ENCODE results near the gene SHISA3. TPM values are rescaled to one million over a fixed set of nuclear protein-coding genes. Genes with fewer than 3 reads are reported as not detected.

Gene SHISA3
- total RNA-seq, 1 experiment from 2014 or later: 6.0 TPM

- POLR2A ChIA-PET: no interaction called here
- no peak for ATAC-seq
- CTCF ChIA-PET: interaction anchor here (0.7 to 6.6 kb wide), 6 partner anchors 11 to 117 kb away, joined by 3 to 66 read pairs (median 4); no protein-coding TSS in a partner anchor
Observed at GRCh38 chr4:42401171-42401570, 3.9 kb downstream of the SHISA3 start.

More at GRCh38 chr4:42401171-42401570, 3.9 kb downstream of the SHISA3 start:
- no peak for TF ChIP-seq ESRRA (CRISPR knock-in tag; IDR thresholded peaks at IDR 0.05; ENCODE audit: borderline replicate concordance)
- TF ChIP-seq MXD4 (CRISPR knock-in tag; IDR thresholded peaks at IDR 0.05; ENCODE audit: borderline replicate concordance): no peak
- TF ChIP-seq MAX (CRISPR knock-in tag; IDR thresholded peaks at IDR 0.05): no peak
- TF ChIP-seq ZMAT4 (CRISPR knock-in tag; IDR thresholded peaks at IDR 0.05): no peak
- no peak for TF ChIP-seq ZNF425 (CRISPR knock-in tag; conservative IDR thresholded peaks at IDR 0.05)
- TF ChIP-seq ZNF138 (CRISPR knock-in tag; conservative IDR thresholded peaks at IDR 0.05): no peak
- no peak for TF ChIP-seq ZNF232 (CRISPR knock-in tag; IDR thresholded peaks at IDR 0.05)
- no peak for TF ChIP-seq ZNF396 (CRISPR knock-in tag; IDR thresholded peaks at IDR 0.05; ENCODE audit: borderline replicate concordance)
- no peak for TF ChIP-seq FOXJ3 (CRISPR knock-in tag; IDR thresholded peaks at IDR 0.05; ENCODE audit: borderline replicate concordance)
- no peak for TF ChIP-seq NR2C2 (CRISPR knock-in tag; IDR thresholded peaks at IDR 0.05)
- no peak for TF ChIP-seq ZNF512 (CRISPR knock-in tag; IDR thresholded peaks at IDR 0.05; ENCODE audit: borderline replicate concordance)
- no peak for TF ChIP-seq NFYB (CRISPR knock-in tag; conservative IDR thresholded peaks at IDR 0.05; ENCODE audit: low read depth)
- no peak for TF ChIP-seq AR (CRISPR knock-in tag; IDR thresholded peaks at IDR 0.05)
- TF ChIP-seq AFF4 (CRISPR knock-in tag; IDR thresholded peaks at IDR 0.05; ENCODE audit: borderline replicate concordance): no peak
- no peak for TF ChIP-seq GTF2I (CRISPR knock-in tag; conservative IDR thresholded peaks at IDR 0.05)
- no peak for TF ChIP-seq ZNF317 (CRISPR knock-in tag; IDR thresholded peaks at IDR 0.05; ENCODE audit: borderline replicate concordance, low read depth)
- TF ChIP-seq ZNF423 (CRISPR knock-in tag; IDR thresholded peaks at IDR 0.05): no peak
- TF ChIP-seq EMX1 (CRISPR knock-in tag; IDR thresholded peaks at IDR 0.05): no peak
- TF ChIP-seq ERG (CRISPR knock-in tag; IDR thresholded peaks at IDR 0.05): no peak
- DNase-seq (ENCODE audit: low spot score): no peak
- Mint-ChIP-seq H3K4me3 (no peak overlapping the region), H3K9me3 (no peaks in the 10 kb centered on the region), H3K4me1 (peaks cover 51% of the 10 kb centered on the region), H3K27me3 (ENCODE audit: low read depth) (peaks cover 50% of the 10 kb centered on the region), H3K36me3 (no peaks in the 10 kb centered on the region), H3K27ac (no peak overlapping the region)

Measured in WTC11 (cell line).